NCI-H1417 (cell line): ENCODE results near the gene BCL6.
A peak's percentile ranks its signal among the peaks of the same experiment; 100 is the strongest.

ENCODE experiments used
- DNase-seq, 3 experiments: peaks; one replicate each; lab custom pipeline; 2025; lab: John Stamatoyannopoulos, UW

The BCL6 gene

GRCh38 chr3:187739094-187739560 is 6.1 kb downstream of the BCL6 start:
- peak in 1 of 3 experiments; percentile 72 for DNase-seq

- peak; percentile 86 to 93 (median 88) for DNase-seq
Observed at GRCh38 chr3:187738331-187739093, 6.8 kb downstream of the BCL6 start.

- DNase-seq, result no peak
Observed at GRCh38 chr3:187738071-187738330, 7.3 kb downstream of the BCL6 start.

- peak in 2 of 3 experiments; percentile 45 to 57 for DNase-seq
Observed at GRCh38 chr3:187737368-187738070, 7.7 kb downstream of the BCL6 start.

- DNase-seq, result no peak
Observed at GRCh38 chr3:187737006-187737367, 8.3 kb downstream of the BCL6 start.

GRCh38 chr3:187736418-187736871 is 8.8 kb downstream of the BCL6 start:
- DNase-seq, result no peak

GRCh38 chr3:187735837-187736236 is 9.4 kb downstream of the BCL6 start:
- DNase-seq, result no peak

- no peak for DNase-seq
Observed at GRCh38 chr3:187735383-187735782, 9.9 kb downstream of the BCL6 start.

GRCh38 chr3:187734841-187735240 is 10.4 kb downstream of the BCL6 start:
- no peak for DNase-seq

GRCh38 chr3:187733371-187733770 is 11.9 kb downstream of the BCL6 start:
- no peak for DNase-seq

- no peak for DNase-seq
Observed at GRCh38 chr3:187729598-187729997, 15.7 kb downstream of the BCL6 start.

GRCh38 chr3:187728940-187729583 is 16.2 kb downstream of the BCL6 start:
- DNase-seq, result no peak

- DNase-seq, result no peak
Observed at GRCh38 chr3:187728248-187728647, 17.0 kb downstream of the BCL6 start.

- DNase-seq, result no peak
Observed at GRCh38 chr3:187726564-187726963, 18.7 kb downstream of the BCL6 start.

- DNase-seq, result no peak
Observed at GRCh38 chr3:187725653-187726370, 19.5 kb downstream of the BCL6 start.

- DNase-seq, result no peak
Observed at GRCh38 chr3:187725224-187725623, 20.0 kb downstream of the BCL6 start.

- no peak for DNase-seq
Observed at GRCh38 chr3:187722206-187722612, 23.1 kb downstream of the BCL6 start.

GRCh38 chr3:187721055-187721454 is 24.2 kb downstream of the BCL6 start:
- DNase-seq, result no peak

- no peak for DNase-seq
Observed at GRCh38 chr3:187720337-187720670, 25.0 kb downstream of the BCL6 start.

GRCh38 chr3:187719628-187720336 is 25.5 kb downstream of the BCL6 start:
- peak in 1 of 3 experiments; percentile 15 for DNase-seq

GRCh38 chr3:187718802-187719201 is 26.5 kb downstream of the BCL6 start:
- no peak for DNase-seq

- no peak for DNase-seq
Observed at GRCh38 chr3:187717572-187717971, 27.7 kb downstream of the BCL6 start.
